SKM-1 (cell line): ENCODE measurements around the gene CCDC14.
"Not testable (repeated sequence)": the region's sequence is repeated elsewhere in the genome, so short reads cannot be mapped to it uniquely, and the experiment has no call there.

Experiments
- DNase-seq: peaks from one replicate; lab custom pipeline; 2025; ENCODE audit not compliant: unreplicated experiment; lab: John Stamatoyannopoulos, UW

Gene CCDC14

GRCh38 chr3:123967260-123967659, 6.2 kb upstream of the CCDC14 start:
- DNase-seq = not testable (repeated sequence)

GRCh38 chr3:123966799-123967198, 5.8 kb upstream of the CCDC14 start:
- DNase-seq = not testable (repeated sequence)

GRCh38 chr3:123964793-123965192, 3.8 kb upstream of the CCDC14 start:
- DNase-seq = not testable (repeated sequence)

GRCh38 chr3:123961508-123961856, 453 bp upstream of the CCDC14 start:
- DNase-seq = no peak

- no peak for DNase-seq
Measured at GRCh38 chr3:123953735-123954134, 7.3 kb downstream of the CCDC14 start.

- no peak for DNase-seq
Measured at GRCh38 chr3:123952844-123953520, 8.0 kb downstream of the CCDC14 start.

GRCh38 chr3:123951522-123952447, 9.2 kb downstream of the CCDC14 start:
- no peak for DNase-seq

- DNase-seq = no peak
Measured at GRCh38 chr3:123949641-123950040, 11.4 kb downstream of the CCDC14 start.

GRCh38 chr3:123948449-123948848, 12.6 kb downstream of the CCDC14 start:
- DNase-seq = no peak

GRCh38 chr3:123947482-123947881, 13.5 kb downstream of the CCDC14 start:
- no peak for DNase-seq

GRCh38 chr3:123941542-123941941, 19.5 kb downstream of the CCDC14 start:
- no peak for DNase-seq

- DNase-seq = no peak
Measured at GRCh38 chr3:123941121-123941520, 19.9 kb downstream of the CCDC14 start.

- no peak for DNase-seq
Measured at GRCh38 chr3:123939706-123940105, 21.3 kb downstream of the CCDC14 start.

- DNase-seq = no peak
Measured at GRCh38 chr3:123936400-123936799, 24.6 kb downstream of the CCDC14 start.

GRCh38 chr3:123935830-123936229, 25.2 kb downstream of the CCDC14 start:
- no peak for DNase-seq

GRCh38 chr3:123934250-123934649, 26.8 kb downstream of the CCDC14 start:
- no peak for DNase-seq

- no peak for DNase-seq
Measured at GRCh38 chr3:123930445-123930844, 30.6 kb downstream of the CCDC14 start.

- no peak for DNase-seq
Measured at GRCh38 chr3:123929325-123929724, 31.7 kb downstream of the CCDC14 start.

GRCh38 chr3:123926396-123926795, 34.6 kb downstream of the CCDC14 start:
- DNase-seq = no peak

- DNase-seq = no peak
Measured at GRCh38 chr3:123920868-123921267, 40.2 kb downstream of the CCDC14 start.

- DNase-seq = no peak
Measured at GRCh38 chr3:123920383-123920782, 40.6 kb downstream of the CCDC14 start.

GRCh38 chr3:123919353-123919752, 41.7 kb downstream of the CCDC14 start:
- DNase-seq = no peak
